Adrenal gland (tissue), 12 donors: ENCODE results near the gene SCGN. TPM values are rescaled to one million over a fixed set of nuclear protein-coding genes. Genes with fewer than 3 reads are reported as not detected.

ENCODE experiments used
- DNase-seq, 7 donors: peaks; one replicate each; pipeline ENCODE4 v3.0.0-alpha.2; 2019 to 2020
- H3K27ac ChIP-seq, 5 donors: fragments of 200-600 bp; sonication (generic) in 4 of 5; 1 replicate in 3 of 5; 2 replicates in 2 of 5; pipeline versions ENCODE4 v1.5.1 to v1.8.0; 2016 to 2020; ENCODE audit warnings: mild to moderate bottlenecking in 1 of 5
- H3K27me3 ChIP-seq: fragments of 200-600 bp; 2 replicates; pipeline ENCODE4 v1.8.0; 2021
- H3K36me3 ChIP-seq, 2 donors: fragments of 200-600 bp; replicated peaks in 1 of 2; 1 replicate in 1 of 2; 2 replicates in 1 of 2; pipeline versions ENCODE4 v1.5.1 to v1.8.0; 2018 to 2022
- H3K4me1 ChIP-seq, 2 donors: fragments of 200-600 bp; replicated peaks in 1 of 2; 1 replicate in 1 of 2; 2 replicates in 1 of 2; pipeline versions ENCODE4 v1.5.1 to v1.8.0; 2018 to 2021
- H3K4me3 ChIP-seq, 4 donors: fragments of 200-600 bp; sonication (generic) in 3 of 4; one replicate each; pipeline ENCODE4 v1.5.1; 2016 to 2018
- H3K9me3 ChIP-seq, 3 donors: fragments of 200-600 bp; sonication (generic) in 1 of 3; replicated peaks in 1 of 3; 1 replicate in 2 of 3; 2 replicates in 1 of 3; pipeline versions ENCODE4 v1.5.1 to v1.8.0; 2016 to 2021
- POLR2A ChIP-seq, 2 donors: fragments of 450-650 bp; IDR thresholded peaks; one replicate each; pipeline ENCODE4 v1.6.1; 2017; ENCODE audit warnings: antibody characterized with exemption in 2 of 2, mild to moderate bottlenecking in 2 of 2, moderate library complexity in 1 of 2
- WGBS, 4 donors: extraction: QIAGEN DNeasy Blood & Tissue Kit in 2 of 4; methylation state at CpG; one replicate each; pipeline versions ENCODE4 v1.1.5 to v1.1.7; 2013 to 2017; 5-methylcytosine and 5-hydroxymethylcytosine counted together
- intact Hi-C, 2 donors: fragments of 100-400 bp; cut with DNase I; formaldehyde crosslinking; loops; one replicate each; pipeline versions ENCODE4 v1.14.1 to v1.15.0; 2022 to 2023
- polyA plus RNA-seq, 3 donors: library from polyadenylated mRNA; stranded (reverse); fragments of 200-250 nt in 2 of 3; fragments of 350-450 nt in 1 of 3; fragmentation: Illumina TruSeq in 1 of 3; extraction: RNeasy Lipid Tissue Mini Kit (QIAGEN cat#74804) in 1 of 3; gene quantifications; one replicate each; pipeline ENCODE4 v1.2.3, GENCODE V29; 2013 to 2014
- total RNA-seq, 9 donors: library from RNA; depleted of rRNA in 4 of 9; stranded (reverse); fragments of >200 nt in 4 of 9; fragments of 120-200 nt in 1 of 9; fragmentation: NEBNext Ultra II Directional in 1 of 9; extraction: Animal tissue kit (Norgen Biotek cat#: 25700) in 1 of 9; gene quantifications; one replicate each; pipeline versions ENCODE4 v1.1.0 to v1.2.4, GENCODE V29; 2013 to 2023
- TF ChIP-seq, protein P1 (sequence below), 6 experiments: fragments of 450-650 bp in 4 of 6; fragments of 200-600 bp in 2 of 6; sonication (generic) in 1 of 6; IDR thresholded peaks; 1 replicate in 5 of 6; 2 replicates in 1 of 6; pipeline versions ENCODE4 v1.5.1 to v1.8.0; 2016 to 2021; ENCODE audit warnings: antibody characterized with exemption in 6 of 6, mild to moderate bottlenecking in 2 of 6, moderate library complexity in 1 of 6
- donor health status: healthy with polysubstance abuse.
- donor health status: Bipolar disorder and iron deficiency.
- donor health status: DM: yes; HTN: yes; CAD: no.
- donor health status: DM: no; HTN: no; CAD: no.
- donor health status: DM: no; HTN: no; CAD: no.
- donor health status: DM: yes; HTN: yes; CAD: no.

SCGN gene
- total and polyA plus RNA-seq, 12 donors: 0.19 to 3.7 (median 1.3) TPM

DNA sequence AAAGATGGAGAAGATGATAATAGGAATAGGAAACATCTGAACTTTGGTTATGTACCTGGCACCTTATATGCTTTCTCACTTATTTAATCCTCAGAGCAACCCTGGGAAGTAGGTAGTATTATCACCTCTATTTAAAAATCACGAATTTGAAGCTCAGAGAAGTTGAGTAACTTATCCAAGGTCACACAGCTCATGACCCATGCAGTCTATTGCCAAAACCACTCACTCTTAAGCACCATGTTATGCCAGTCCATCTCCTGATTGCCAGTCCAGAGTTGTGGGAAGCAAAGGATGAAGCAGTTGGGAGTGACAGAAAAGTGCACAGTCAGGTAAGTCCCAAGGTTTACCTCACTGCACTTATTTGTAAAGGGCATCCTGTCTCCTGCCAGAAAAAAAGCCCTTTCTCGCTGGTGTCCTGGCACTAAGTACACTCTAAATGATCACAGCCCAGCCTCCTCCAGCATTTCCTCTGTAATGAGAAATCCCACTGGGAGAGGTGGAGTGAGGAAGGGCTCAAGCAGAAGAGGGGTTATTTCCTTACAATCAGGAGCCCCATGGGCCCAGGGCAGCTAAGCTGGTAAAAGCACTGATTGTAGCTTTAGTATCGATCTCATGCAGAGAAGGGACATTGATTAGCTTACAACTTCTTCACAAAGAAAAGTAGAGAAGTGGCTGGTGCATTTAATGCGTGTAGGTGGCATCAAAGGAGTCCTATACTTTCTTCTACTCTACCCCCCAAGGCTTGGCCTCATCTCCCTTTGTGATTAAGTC lies 21.3 kb upstream of the SCGN start:
- no peak for DNase-seq
- no peak for TF ChIP-seq POLR2A (IDR thresholded peaks at IDR 0.05)
- TF ChIP-seq, protein P1, sequence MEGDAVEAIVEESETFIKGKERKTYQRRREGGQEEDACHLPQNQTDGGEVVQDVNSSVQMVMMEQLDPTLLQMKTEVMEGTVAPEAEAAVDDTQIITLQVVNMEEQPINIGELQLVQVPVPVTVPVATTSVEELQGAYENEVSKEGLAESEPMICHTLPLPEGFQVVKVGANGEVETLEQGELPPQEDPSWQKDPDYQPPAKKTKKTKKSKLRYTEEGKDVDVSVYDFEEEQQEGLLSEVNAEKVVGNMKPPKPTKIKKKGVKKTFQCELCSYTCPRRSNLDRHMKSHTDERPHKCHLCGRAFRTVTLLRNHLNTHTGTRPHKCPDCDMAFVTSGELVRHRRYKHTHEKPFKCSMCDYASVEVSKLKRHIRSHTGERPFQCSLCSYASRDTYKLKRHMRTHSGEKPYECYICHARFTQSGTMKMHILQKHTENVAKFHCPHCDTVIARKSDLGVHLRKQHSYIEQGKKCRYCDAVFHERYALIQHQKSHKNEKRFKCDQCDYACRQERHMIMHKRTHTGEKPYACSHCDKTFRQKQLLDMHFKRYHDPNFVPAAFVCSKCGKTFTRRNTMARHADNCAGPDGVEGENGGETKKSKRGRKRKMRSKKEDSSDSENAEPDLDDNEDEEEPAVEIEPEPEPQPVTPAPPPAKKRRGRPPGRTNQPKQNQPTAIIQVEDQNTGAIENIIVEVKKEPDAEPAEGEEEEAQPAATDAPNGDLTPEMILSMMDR (IDR thresholded peaks at IDR 0.05): no peak
- H3K27me3 ChIP-seq: no peaks in the 10 kb centered on the region
- intact Hi-C loops: no loop called here
- WGBS, 4 donors: 45 to 69% (median 64%) methylated on average over 4 of the region's 4 CpGs
- no peak overlapping the region for H3K27ac ChIP-seq
- no peaks in the 10 kb centered on the region for H3K4me1 ChIP-seq
- H3K36me3 ChIP-seq: no peaks in the 10 kb centered on the region
- H3K4me3 ChIP-seq: no peak overlapping the region
- no peaks in the 10 kb centered on the region for H3K9me3 ChIP-seq

- TF ChIP-seq, protein P1 (IDR thresholded peaks at IDR 0.05): no peak
- no peak for TF ChIP-seq POLR2A (IDR thresholded peaks at IDR 0.05)
- no peaks in the 10 kb centered on the region for H3K4me1 ChIP-seq
- intact Hi-C loops: no loop called here
- peaks cover 7% of the 10 kb centered on the region for H3K27me3 ChIP-seq
- 86 to 96% (median 92%) methylated on average over 2 of the region's 2 CpGs for WGBS, 4 donors
- no peaks in the 10 kb centered on the region for H3K36me3 ChIP-seq
- H3K27ac ChIP-seq: no peak overlapping the region
- no peak overlapping the region for H3K4me3 ChIP-seq
- no peaks in the 10 kb centered on the region for H3K9me3 ChIP-seq
- DNase-seq: no peak
Observed at GRCh38 chr6:25635886-25636317, 16.1 kb upstream of the SCGN start.

GRCh38 chr6:25637211-25637610 lies 14.8 kb upstream of the SCGN start:
- Histone ChIP-seq H3K4me1 (no peaks in the 10 kb centered on the region), H3K9me3 (no peaks in the 10 kb centered on the region), H3K27ac (no peak overlapping the region), H3K4me3 (no peak overlapping the region), H3K36me3 (no peaks in the 10 kb centered on the region), H3K27me3 (peaks cover 11% of the 10 kb centered on the region)
- intact Hi-C loops: no loop called here
- TF ChIP-seq POLR2A (IDR thresholded peaks at IDR 0.05): no peak
- TF ChIP-seq, protein P1 (IDR thresholded peaks at IDR 0.05): no peak
- DNase-seq: peak in 1 of 7 donors; percentile 47
- WGBS, 4 donors: 41 to 67% (median 44%) methylated on average over 1 of the region's 1 CpG

- H3K4me3 ChIP-seq: no peak overlapping the region
- no peak overlapping the region for H3K27ac ChIP-seq
- TF ChIP-seq POLR2A (IDR thresholded peaks at IDR 0.05): no peak
- TF ChIP-seq, protein P1 (IDR thresholded peaks at IDR 0.05): no peak
- no peaks in the 10 kb centered on the region for H3K4me1 ChIP-seq
- no peaks in the 10 kb centered on the region for H3K36me3 ChIP-seq
- intact Hi-C loops: no loop called here
- WGBS, 4 donors: 55 to 75% (median 64%) methylated on average over 3 to 4 of the region's 4 CpGs
- no peak for DNase-seq
- H3K27me3 ChIP-seq: peaks cover 14% of the 10 kb centered on the region
- no peaks in the 10 kb centered on the region for H3K9me3 ChIP-seq
Observed at GRCh38 chr6:25637960-25638434, 14.0 kb upstream of the SCGN start.
